NCI-H446 treated with DMSO at 0.1 percent for 48 hours (cell line): ENCODE data around the gene WNT7B.

Experiments used
- DNase-seq: peaks from one replicate; lab custom pipeline; 2025; lab: John Stamatoyannopoulos, UW

The WNT7B gene

DNA sequence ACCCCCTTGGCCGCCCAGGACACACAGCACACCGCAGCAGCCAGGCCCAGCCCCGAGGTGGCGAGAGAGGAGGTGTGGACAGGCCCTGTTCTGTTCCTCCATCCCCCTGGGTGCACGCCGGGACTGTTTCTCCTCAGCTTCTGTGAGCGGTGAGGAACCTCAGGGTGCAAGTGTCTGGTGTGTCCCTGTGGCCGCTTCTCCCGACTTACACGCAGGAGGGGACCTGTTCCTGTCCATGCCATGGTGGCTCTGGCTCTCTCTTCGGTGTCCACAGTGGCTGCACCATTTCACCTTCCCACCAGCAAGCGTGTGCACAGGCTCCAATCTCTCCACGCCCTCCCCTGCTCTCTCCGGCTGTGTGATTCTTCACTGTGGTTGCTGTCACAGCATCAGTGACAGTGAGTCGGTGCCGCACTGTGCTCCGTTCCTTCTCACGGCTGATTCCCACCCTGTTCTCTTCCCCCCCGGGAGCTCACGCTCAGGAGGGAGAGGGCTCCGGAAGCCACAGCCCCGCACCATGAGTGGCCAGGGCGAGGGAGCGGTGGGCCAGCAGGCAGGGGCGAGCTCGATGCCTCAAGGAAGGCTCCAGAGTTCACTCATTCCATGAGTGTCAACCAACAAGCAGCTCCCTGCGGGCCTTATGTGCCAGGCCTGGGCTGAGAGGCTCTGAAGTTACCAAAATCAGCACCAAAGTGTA is 18.6 kb upstream of the WNT7B start:
- no peak for DNase-seq

- no peak for DNase-seq
These were observed 17.8 kb upstream of the WNT7B start for GRCh38 chr22:45994491-45995404.

DNA sequence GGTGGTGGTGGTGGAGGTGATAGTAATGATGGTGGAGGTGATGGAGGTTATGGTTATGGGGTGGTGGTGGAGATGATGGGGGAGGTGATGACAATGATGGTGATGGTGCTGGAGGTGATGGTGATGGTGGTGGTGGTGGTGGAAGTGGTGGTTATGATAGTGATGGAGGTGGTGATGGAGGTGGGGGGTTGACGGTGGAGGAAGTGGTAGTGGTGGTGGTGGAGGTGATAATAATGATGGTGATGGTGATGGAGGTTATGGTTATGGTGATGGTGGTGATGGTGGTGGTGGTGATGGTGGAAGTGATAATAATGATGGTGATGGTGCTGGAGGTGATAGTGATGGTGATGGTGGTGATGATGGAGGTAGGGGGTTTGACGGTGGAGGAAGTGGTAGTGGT is 16.9 kb upstream of the WNT7B start:
- no peak for DNase-seq

DNA sequence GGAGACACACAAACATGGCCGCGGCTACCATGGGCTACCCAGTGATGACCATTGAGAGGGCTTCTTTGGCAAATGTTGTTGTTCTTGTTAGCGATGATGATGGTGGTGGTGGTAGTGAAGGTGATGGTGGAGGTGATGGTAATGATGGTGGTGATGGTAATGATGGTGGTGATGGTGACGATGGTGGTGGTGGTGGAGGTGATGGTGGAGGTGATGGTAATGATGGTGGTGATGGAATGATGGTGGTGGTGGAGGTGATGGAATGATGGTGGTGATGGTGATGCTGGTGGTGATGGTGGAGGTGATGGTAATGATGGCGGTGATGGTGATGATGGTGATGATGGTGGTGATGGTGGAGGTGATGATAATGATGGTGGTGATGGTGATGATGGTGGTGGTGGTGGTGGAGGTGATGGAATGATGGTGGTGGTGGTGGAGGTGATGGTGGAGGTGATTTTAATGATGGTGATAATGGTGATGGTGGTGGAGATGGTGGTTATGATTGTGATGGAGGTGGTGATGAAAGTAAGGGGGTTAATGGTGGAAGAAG is 16.3 kb upstream of the WNT7B start:
- DNase-seq, result no peak

DNA sequence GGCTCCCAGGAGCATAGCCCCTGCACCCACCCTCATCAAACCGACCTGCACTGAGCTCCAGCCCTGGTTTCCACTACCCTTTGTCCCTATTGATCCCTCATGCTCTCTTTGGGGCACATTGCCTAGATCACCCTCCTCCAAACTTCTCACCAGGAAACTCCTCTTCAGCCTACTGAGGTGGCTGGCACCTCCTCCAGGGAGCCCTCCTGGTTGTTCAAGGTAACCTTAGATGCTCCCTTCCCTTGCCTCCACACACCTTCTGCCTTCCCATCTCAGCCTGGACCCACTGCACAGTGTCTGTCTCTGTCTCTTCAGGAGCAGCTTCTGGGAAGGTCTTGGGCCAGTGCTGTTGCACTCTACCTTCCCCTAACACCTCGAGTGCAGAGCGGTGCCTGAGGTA is 15.8 kb upstream of the WNT7B start:
- DNase-seq, result no peak

GRCh38 chr22:45991098-45991497 is 14.1 kb upstream of the WNT7B start:
- DNase-seq, result no peak

DNA sequence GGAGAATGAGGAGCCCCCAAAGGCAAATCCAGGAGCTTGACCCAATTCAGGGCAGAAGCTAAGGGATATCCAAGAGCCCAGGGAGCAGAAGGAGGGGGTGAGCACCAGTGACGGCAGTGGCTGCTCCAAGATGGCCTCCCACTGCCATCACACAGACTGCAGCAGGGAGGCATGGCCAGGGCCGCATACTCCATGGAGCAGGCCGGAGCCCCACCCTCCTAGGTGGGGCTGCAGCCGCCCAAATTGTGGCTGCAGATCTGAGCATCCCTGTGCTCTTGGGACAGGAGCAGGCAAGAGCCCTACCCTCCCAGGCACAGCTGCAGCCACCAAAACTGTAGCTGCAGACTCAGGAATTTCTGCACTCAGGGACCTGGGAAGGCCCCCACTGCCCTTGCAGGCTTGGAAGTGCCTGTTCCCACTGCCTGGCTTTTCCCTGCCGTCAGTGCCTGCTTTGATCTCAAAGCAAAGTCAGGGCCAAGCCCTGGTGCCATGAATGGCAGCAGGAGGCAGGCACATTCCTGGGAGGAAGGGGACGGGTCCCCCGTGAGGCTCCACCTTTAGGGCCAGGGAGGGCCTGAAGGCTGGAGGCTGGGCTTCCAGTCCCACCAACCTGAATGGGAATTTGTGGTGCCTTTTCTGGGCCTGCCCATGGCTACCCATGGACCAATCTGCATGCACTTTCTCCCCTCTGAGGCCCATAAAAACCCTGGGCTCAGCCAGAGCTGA is 10.3 kb upstream of the WNT7B start:
- DNase-seq, result no peak

GRCh38 chr22:45984316-45984916 is 7.5 kb upstream of the WNT7B start:
- DNase-seq, result no peak

DNA sequence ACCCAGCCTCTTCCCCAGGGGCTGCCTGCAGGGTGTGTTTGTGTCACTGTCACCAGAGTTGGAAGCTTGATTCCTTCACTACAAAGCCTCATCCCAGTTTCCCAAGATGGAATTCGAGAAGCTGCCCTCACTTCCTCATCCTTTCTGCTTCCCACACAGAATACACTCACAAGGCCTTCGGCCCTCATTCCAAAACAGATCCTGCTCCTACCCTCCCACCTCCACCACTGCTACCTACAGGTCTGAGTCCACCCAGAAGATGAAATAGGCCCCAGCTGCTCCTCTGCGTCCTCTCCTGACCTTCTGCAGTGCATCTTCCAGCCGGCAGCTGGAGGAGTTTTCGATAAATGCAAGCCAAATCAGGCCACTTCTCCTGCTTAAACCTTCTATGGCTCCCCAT is 6.8 kb upstream of the WNT7B start:
- no peak for DNase-seq

GRCh38 chr22:45980761-45981160 is 3.8 kb upstream of the WNT7B start:
- DNase-seq, result no peak

DNA sequence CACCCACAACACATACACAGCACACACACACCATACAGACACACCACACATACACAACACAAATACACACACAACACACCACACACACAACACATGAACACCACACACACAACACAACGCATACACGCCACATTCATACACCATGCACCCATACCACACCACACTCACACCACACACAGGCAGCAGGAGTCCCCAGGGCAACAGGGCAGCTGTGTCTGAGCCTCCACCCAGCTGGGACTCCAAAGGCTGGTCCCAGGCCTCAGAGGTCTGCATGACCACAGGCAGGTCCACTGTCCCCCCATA is 3.3 kb upstream of the WNT7B start:
- no peak for DNase-seq

GRCh38 chr22:45978275-45978713 is 1.3 kb upstream of the WNT7B start:
- no peak for DNase-seq

GRCh38 chr22:45977551-45978274 is 751 bp upstream of the WNT7B start:
- no peak for DNase-seq

- DNase-seq, result no peak
These were observed 534 bp downstream of the WNT7B start for GRCh38 chr22:45976254-45977002.

GRCh38 chr22:45975164-45976161 is 1.5 kb downstream of the WNT7B start:
- no peak for DNase-seq

DNA sequence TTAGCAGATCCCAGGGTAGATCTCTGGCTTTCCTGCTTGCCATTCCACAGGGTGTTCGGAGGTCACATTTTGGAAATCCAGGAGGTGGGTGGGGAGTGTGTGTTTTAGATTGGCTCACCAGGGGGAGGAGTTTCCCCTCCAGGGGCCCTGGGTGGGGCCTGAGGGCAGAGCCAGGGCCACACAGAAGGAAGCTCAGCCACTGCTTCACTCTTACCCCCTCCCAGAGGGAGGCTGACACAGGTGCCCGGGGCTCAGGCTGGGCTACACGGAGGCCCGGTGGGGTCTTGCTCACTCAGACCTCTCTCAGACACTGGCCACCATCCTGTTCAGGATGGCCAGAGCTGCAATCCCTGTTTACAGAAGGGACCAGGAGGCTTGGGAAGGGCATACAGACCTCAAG is 2.5 kb downstream of the WNT7B start:
- no peak for DNase-seq

DNA sequence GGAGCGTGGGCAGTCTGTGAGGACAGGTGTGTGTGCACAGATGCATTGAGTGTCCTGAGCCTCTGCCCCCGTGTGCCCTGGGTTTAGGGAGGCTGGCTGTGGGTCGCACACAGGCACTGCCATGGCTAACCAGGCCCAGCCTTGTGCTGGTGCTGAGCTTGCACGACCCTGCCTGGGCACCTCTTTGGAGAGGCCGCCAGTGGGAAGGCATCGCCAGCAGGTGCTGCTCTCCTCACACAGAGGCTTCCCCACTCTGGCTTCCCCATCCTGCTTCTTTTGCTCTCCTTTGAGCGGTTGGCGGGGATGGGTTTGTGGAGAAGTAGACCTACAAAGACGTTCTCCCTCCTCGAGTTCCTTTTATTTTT is 4.1 kb downstream of the WNT7B start:
- DNase-seq, result no peak

- no peak for DNase-seq
These were observed 4.7 kb downstream of the WNT7B start for GRCh38 chr22:45972091-45972888.
